Measurements from ENCODE around the gene SPATS2. TPM values are rescaled to one million over a fixed set of nuclear protein-coding genes. Genes with fewer than 3 reads are reported as not detected.
A peak's percentile ranks its signal among the peaks of the same experiment; 100 is the strongest.

The SPATS2 gene
- total RNA-seq, 1 experiment from 2014 or later, result 74.2 TPM

GRCh38 chr12:49478949-49479664 lies 111.8 kb downstream of the SPATS2 start:
- peaks cover 74% of the 10 kb centered on the region for H3K79me2 ChIP-seq (ENCODE audit: insufficient read depth, low read length)
- BruUV-seq (replicated peaks), result no TSS peak
- ChIA-PET CTCF (no interaction called here), POLR2A (no interaction called here), RAD21 (ENCODE audit: low non-redundant PET in 1 of 2, low total read pairs in 2 of 2, uncharacterized antibody in 2 of 2, unreplicated experiment in 2 of 2) (no interaction called here)
- no peaks in the 10 kb centered on the region for H4K20me1 ChIP-seq (ENCODE audit: insufficient read depth)
- no peak overlapping the region for H3K4me3 ChIP-seq (replicated peaks in 1 of 2; ENCODE audit: low read depth in 1 of 2, low read length in 2 of 2)
- no peaks in the 10 kb centered on the region for H3K9me3 ChIP-seq (ENCODE audit: control insufficient read depth in 1 of 2, insufficient read depth in 1 of 2, low read depth in 1 of 2, low read length in 2 of 2)
- no peak for DNase-seq (ENCODE audit: low read depth, low spot score)
- H3K9ac ChIP-seq (ENCODE audit: low read length), result no peak overlapping the region
- no peaks in the 10 kb centered on the region for H3K9me2 ChIP-seq (ENCODE audit: insufficient read depth)
- intact Hi-C loops (cut with micrococcal nuclease), result no loop called here
- H3K27ac ChIP-seq (ENCODE audit: low read depth, low read length), result peak overlapping the region; percentile 20; the same call in 1 of the 2 replicates
- no peak overlapping the region for H3K4me2 ChIP-seq (ENCODE audit: low read length)
- H3K36me3 ChIP-seq (ENCODE audit: control insufficient read depth in 1 of 2, insufficient read depth in 2 of 2, low read length in 2 of 2), result no peaks in the 10 kb centered on the region
- H3K4me1 ChIP-seq (ENCODE audit: control insufficient read depth in 1 of 2, insufficient read depth in 2 of 2, low read length in 2 of 2), result peaks cover 42 to 47% of the 10 kb centered on the region in 2 experiments
- no peaks in the 10 kb centered on the region for H3K27me3 ChIP-seq (ENCODE audit: insufficient read depth, low read length)
- H2AFZ ChIP-seq (ENCODE audit: low read depth, low read length, poor library complexity, severe bottlenecking), result no peak overlapping the region
- TF ChIP-seq ZBTB33 (IDR thresholded peaks at IDR 0.05; ENCODE audit: extremely low read depth, insufficient replicate concordance, low read length) (no peak), ZFX (IDR thresholded peaks at IDR 0.05) (no peak), ELF1 (IDR thresholded peaks at IDR 0.05; ENCODE audit: borderline replicate concordance, low read depth) (no peak), CTCF (IDR thresholded peaks at IDR 0.05 in 2 of 3, conservative IDR thresholded peaks at IDR 0.05 in 1 of 3; ENCODE audit: borderline replicate concordance in 1 of 3, insufficient read depth in 1 of 3, low read depth in 2 of 3, low read length in 2 of 3) (no peak), POLR2AphosphoS5 (IDR thresholded peaks at IDR 0.05; ENCODE audit: low read depth, low read length) (no peak), EGR1 (IDR thresholded peaks at IDR 0.05; ENCODE audit: low read depth) (no peak), ZNF274 (IDR thresholded peaks at IDR 0.05; ENCODE audit: low read depth, low read length) (no peak), MAX (IDR thresholded peaks at IDR 0.05) (no peak), POLR2A (IDR thresholded peaks at IDR 0.05; ENCODE audit: borderline replicate concordance, extremely low read depth, insufficient read depth, insufficient read length) (no peak), REST (IDR thresholded peaks at IDR 0.05; ENCODE audit: low read depth) (no peak), CBX3 (IDR thresholded peaks at IDR 0.05; ENCODE audit: low read depth) (no peak), RAD21 (IDR thresholded peaks at IDR 0.05; ENCODE audit: low read depth) (no peak), EZH2phosphoT487 (IDR thresholded peaks at IDR 0.05; ENCODE audit: borderline replicate concordance) (no peak), TCF7L2 (IDR thresholded peaks at IDR 0.05; ENCODE audit: borderline replicate concordance, extremely low read depth, insufficient read depth, insufficient read length) (no peak), JUND (IDR thresholded peaks at IDR 0.05) (no peak), EZH2 (IDR thresholded peaks at IDR 0.05) (no peak), SP1 (IDR thresholded peaks at IDR 0.05; ENCODE audit: low read depth) (no peak), CEBPB (IDR thresholded peaks at IDR 0.05; ENCODE audit: low read depth) (no peak)
- ATAC-seq, result peak; percentile 16; the same call in 1 of the 2 replicates
